Left colon (tissue), 2 donors: ENCODE results near the gene WFDC6. TPM values are rescaled to one million over a fixed set of nuclear protein-coding genes. Genes with fewer than 3 reads are reported as not detected.
A peak's percentile ranks its signal among the peaks of the same experiment; 100 is the strongest.

Experiments
- ATAC-seq: fragments of 200-7000 bp; cut with Tn5 transposase; one replicate; pipeline ENCODE4 v1.9.1; 2020; ENCODE audit warnings: mild to moderate bottlenecking, moderate library complexity
- DNase-seq, 2 donors: peaks; one replicate each; pipeline ENCODE4 v3.0.0-alpha.2; 2020
- intact Hi-C, 2 donors: fragments of 100-400 bp; cut with DNase I in 1 of 2; cut with micrococcal nuclease in 1 of 2; formaldehyde crosslinking; loops; one replicate each; pipeline versions ENCODE4 v1.11.2 to v1.14.0; 2022; cut with DNase I, micrococcal nuclease
- total RNA-seq, 2 donors: library from RNA; stranded (reverse); fragmentation: NEBNext Ultra II Directional; extraction: Animal tissue kit (Norgen Biotek cat#: 25700); gene quantifications; one replicate each; pipeline ENCODE4 v1.2.1, GENCODE V29; 2021
- donor health status: DM: no; HTN: no; CAD: no.
- donor health status: DM: yes; HTN: yes; CAD: no.

Gene WFDC6
- total RNA-seq, 2 donors from 2014 or later: not detected

GRCh38 chr20:45527294-45527693 is 12.0 kb downstream of the WFDC6 start:
- no peak for ATAC-seq
- intact Hi-C loops: no loop called here
- no peak for DNase-seq

- DNase-seq (no peak), ATAC-seq (no peak)
- intact Hi-C loops: no loop called here
Measured at GRCh38 chr20:45523821-45524220, 15.5 kb downstream of the WFDC6 start.

GRCh38 chr20:45518282-45518681 is 21.0 kb downstream of the WFDC6 start:
- intact Hi-C loops: no loop called here
- ATAC-seq: peak; percentile 64
- DNase-seq: no peak

- DNase-seq (no peak), ATAC-seq (no peak)
- intact Hi-C loops: no loop called here
Measured at GRCh38 chr20:45515147-45515913, 24.0 kb downstream of the WFDC6 start, which contains the start of gene SPINT3. Gene SPINT3, minus strand, starts transcription at chr20:45515622. Its CDS starts 14 bp downstream, at chr20:45515608.

- no peak for ATAC-seq
- no peak for DNase-seq
- intact Hi-C loops: no loop called here
Measured at GRCh38 chr20:45510242-45510862, 28.9 kb downstream of the WFDC6 start.

GRCh38 chr20:45509091-45509490 is 30.2 kb downstream of the WFDC6 start:
- intact Hi-C loops: no loop called here
- no peak for ATAC-seq

GRCh38 chr20:45508068-45508886 is 31.0 kb downstream of the WFDC6 start:
- peak; percentile 73 for ATAC-seq
- no peak for DNase-seq
- intact Hi-C loops: no loop called here

More at GRCh38 chr20:45509091-45509490, 30.2 kb downstream of the WFDC6 start:
- DNase-seq: no peak

GRCh38 chr20:45507011-45507820 is 32.1 kb downstream of the WFDC6 start:
- intact Hi-C loops: no loop called here
- no peak for ATAC-seq
- no peak for DNase-seq

GRCh38 chr20:45506398-45506797 is 32.9 kb downstream of the WFDC6 start:
- intact Hi-C loops: no loop called here
- DNase-seq: no peak
- no peak for ATAC-seq

- intact Hi-C loops: no loop called here
- DNase-seq: no peak
- no peak for ATAC-seq
Measured at GRCh38 chr20:45503403-45503802, 35.9 kb downstream of the WFDC6 start.

GRCh38 chr20:45502561-45502960 is 36.7 kb downstream of the WFDC6 start:
- intact Hi-C loops: no loop called here
- ATAC-seq: no peak

GRCh38 chr20:45501600-45501999 is 37.7 kb downstream of the WFDC6 start:
- no peak for ATAC-seq
- intact Hi-C loops: no loop called here
- DNase-seq: no peak

More at GRCh38 chr20:45502561-45502960, 36.7 kb downstream of the WFDC6 start:
- no peak for DNase-seq

- DNase-seq (peak; percentile 85 to 90), ATAC-seq (peak; percentile 92)
- intact Hi-C loops: no loop called here
Measured at GRCh38 chr20:45500022-45500421, 39.3 kb downstream of the WFDC6 start.

GRCh38 chr20:45497971-45498494 is 41.2 kb downstream of the WFDC6 start:
- no peak for DNase-seq
- intact Hi-C loops: no loop called here
- ATAC-seq: no peak

GRCh38 chr20:45496166-45496565 is 43.1 kb downstream of the WFDC6 start:
- DNase-seq: peak; percentile 42 to 47

GRCh38 chr20:45495501-45495941 is 43.8 kb downstream of the WFDC6 start:
- ATAC-seq (no peak), DNase-seq (no peak)
- intact Hi-C loops: no loop called here

More at GRCh38 chr20:45496166-45496565, 43.1 kb downstream of the WFDC6 start:
- ATAC-seq: peak; percentile 59
- intact Hi-C loops: no loop called here

GRCh38 chr20:45489083-45489531 is 50.2 kb downstream of the WFDC6 start:
- ATAC-seq (no peak), DNase-seq (no peak)
- intact Hi-C loops: no loop called here

- DNase-seq (no peak), ATAC-seq (no peak)
- intact Hi-C loops: no loop called here
Measured at GRCh38 chr20:45487231-45487635, 52.0 kb downstream of the WFDC6 start.
